ENCODE measurements around the gene TEX19. TPM values are rescaled to one million over a fixed set of nuclear protein-coding genes. Genes with fewer than 3 reads are reported as not detected.
"Not testable (repeated sequence)": the region's sequence is repeated elsewhere in the genome, so short reads cannot be mapped to it uniquely, and the experiment has no call there.

Gene TEX19
- total RNA-seq, 2 experiments from 2014 or later, result not detected

GRCh38 chr17:82375359-82376041 lies 16.5 kb downstream of the TEX19 start:
- ChIA-PET CTCF (no interaction called here), POLR2A (no interaction called here)
- DNase-seq (no peak), ATAC-seq (no peak)
- Mint-ChIP-seq H3K36me3 (ENCODE audit: low read depth) (no peaks in the 10 kb centered on the region), H3K27me3 (ENCODE audit: low read depth) (peaks cover 39% of the 10 kb centered on the region), H3K27ac (no peak overlapping the region), H3K4me1 (ENCODE audit: low read depth) (peaks cover 6% of the 10 kb centered on the region), H3K9me3 (ENCODE audit: insufficient read depth) (no peaks in the 10 kb centered on the region), H3K4me3 (no peak overlapping the region)

GRCh38 chr17:82376042-82376730 lies 17.1 kb downstream of the TEX19 start:
- H3K4me1 Mint-ChIP-seq (ENCODE audit: low read depth), result no peaks in the 10 kb centered on the region
- peaks cover 33% of the 10 kb centered on the region for H3K27me3 Mint-ChIP-seq (ENCODE audit: low read depth)
- H3K9me3 Mint-ChIP-seq (ENCODE audit: insufficient read depth), result no peaks in the 10 kb centered on the region
- no peak overlapping the region for H3K4me3 Mint-ChIP-seq
- ChIA-PET CTCF (no interaction called here), POLR2A (interaction anchor here (0.6 kb wide), 1 partner anchor 98 kb away, joined by 3 read pairs; no protein-coding TSS in a partner anchor)
- H3K27ac Mint-ChIP-seq, result no peak overlapping the region
- DNase-seq, result no peak
- ATAC-seq, result no peak
- H3K36me3 Mint-ChIP-seq (ENCODE audit: low read depth), result no peaks in the 10 kb centered on the region

DNA sequence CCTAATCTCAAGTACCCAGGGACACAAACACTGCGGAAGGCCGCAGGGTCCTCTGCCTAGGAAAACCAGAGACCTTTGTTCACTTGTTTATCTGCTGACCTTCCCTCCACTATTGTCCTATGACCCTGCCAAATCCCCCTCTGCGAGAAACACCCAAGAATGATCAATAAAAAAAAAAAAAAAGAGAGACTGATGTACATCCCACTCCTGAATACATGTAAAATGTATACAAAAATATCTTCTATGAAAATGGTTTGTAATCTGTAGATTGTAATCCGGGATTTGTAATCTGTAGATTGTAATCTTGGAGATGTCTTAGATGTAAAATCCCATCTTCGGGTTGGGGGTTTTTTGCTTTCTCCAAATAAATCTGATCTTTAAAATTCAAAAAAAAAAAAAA lies 18.2 kb downstream of the TEX19 start:
- H3K27ac Mint-ChIP-seq; H3K9me3 Mint-ChIP-seq (ENCODE audit: insufficient read depth); POLR2A ChIA-PET; H3K4me3 Mint-ChIP-seq; H3K4me1 Mint-ChIP-seq (ENCODE audit: low read depth); CTCF ChIA-PET; DNase-seq; ATAC-seq; H3K36me3 Mint-ChIP-seq (ENCODE audit: low read depth): not testable (repeated sequence)
- peaks cover 36% of the 10 kb centered on the region for H3K27me3 Mint-ChIP-seq (ENCODE audit: low read depth)

- POLR2A ChIA-PET, result interaction anchor here (1.1 kb wide), 1 partner anchor 8 kb away, joined by 3 read pairs; no protein-coding TSS in a partner anchor
- Mint-ChIP-seq H3K4me3 (no peak overlapping the region), H3K9me3 (ENCODE audit: insufficient read depth) (no peaks in the 10 kb centered on the region), H3K27me3 (ENCODE audit: low read depth) (peaks cover 27% of the 10 kb centered on the region), H3K36me3 (ENCODE audit: low read depth) (no peaks in the 10 kb centered on the region), H3K4me1 (ENCODE audit: low read depth) (no peaks in the 10 kb centered on the region), H3K27ac (no peak overlapping the region)
- DNase-seq (no peak), ATAC-seq (no peak)
- CTCF ChIA-PET, result no interaction called here
These were observed 19.1 kb downstream of the TEX19 start for GRCh38 chr17:82377924-82378740.

GRCh38 chr17:82378741-82379021 lies 19.6 kb downstream of the TEX19 start:
- Mint-ChIP-seq H3K9me3 (ENCODE audit: insufficient read depth) (no peaks in the 10 kb centered on the region), H3K4me3 (no peak overlapping the region), H3K4me1 (ENCODE audit: low read depth) (no peaks in the 10 kb centered on the region), H3K36me3 (ENCODE audit: low read depth) (no peaks in the 10 kb centered on the region), H3K27ac (no peak overlapping the region), H3K27me3 (ENCODE audit: low read depth) (peaks cover 22% of the 10 kb centered on the region)
- CTCF ChIA-PET, result no interaction called here
- DNase-seq (no peak), ATAC-seq (no peak)
- POLR2A ChIA-PET, result interaction anchor here (1.1 kb wide), 1 partner anchor 8 kb away, joined by 3 read pairs; no protein-coding TSS in a partner anchor

- ATAC-seq (no peak), DNase-seq (no peak)
- no peak overlapping the region for H3K4me3 Mint-ChIP-seq
- peaks cover 15% of the 10 kb centered on the region for H3K27me3 Mint-ChIP-seq (ENCODE audit: low read depth)
- H3K27ac Mint-ChIP-seq, result no peak overlapping the region
- ChIA-PET CTCF (no interaction called here), POLR2A (interaction anchor here (0.9 kb wide), 1 partner anchor 11 kb away, joined by 3 read pairs; no protein-coding TSS in a partner anchor)
- no peaks in the 10 kb centered on the region for H3K4me1 Mint-ChIP-seq (ENCODE audit: low read depth)
- no peaks in the 10 kb centered on the region for H3K36me3 Mint-ChIP-seq (ENCODE audit: low read depth)
- no peaks in the 10 kb centered on the region for H3K9me3 Mint-ChIP-seq (ENCODE audit: insufficient read depth)
These were observed 22.0 kb downstream of the TEX19 start for GRCh38 chr17:82380860-82381702.

- H3K9me3 Mint-ChIP-seq (ENCODE audit: insufficient read depth); H3K27ac Mint-ChIP-seq; POLR2A ChIA-PET; CTCF ChIA-PET; H3K36me3 Mint-ChIP-seq (ENCODE audit: low read depth); H3K4me3 Mint-ChIP-seq; H3K4me1 Mint-ChIP-seq (ENCODE audit: low read depth); ATAC-seq; DNase-seq: not testable (repeated sequence)
- peaks cover 14% of the 10 kb centered on the region for H3K27me3 Mint-ChIP-seq (ENCODE audit: low read depth)
These were observed 22.6 kb downstream of the TEX19 start for GRCh38 chr17:82381703-82382009.

DNA sequence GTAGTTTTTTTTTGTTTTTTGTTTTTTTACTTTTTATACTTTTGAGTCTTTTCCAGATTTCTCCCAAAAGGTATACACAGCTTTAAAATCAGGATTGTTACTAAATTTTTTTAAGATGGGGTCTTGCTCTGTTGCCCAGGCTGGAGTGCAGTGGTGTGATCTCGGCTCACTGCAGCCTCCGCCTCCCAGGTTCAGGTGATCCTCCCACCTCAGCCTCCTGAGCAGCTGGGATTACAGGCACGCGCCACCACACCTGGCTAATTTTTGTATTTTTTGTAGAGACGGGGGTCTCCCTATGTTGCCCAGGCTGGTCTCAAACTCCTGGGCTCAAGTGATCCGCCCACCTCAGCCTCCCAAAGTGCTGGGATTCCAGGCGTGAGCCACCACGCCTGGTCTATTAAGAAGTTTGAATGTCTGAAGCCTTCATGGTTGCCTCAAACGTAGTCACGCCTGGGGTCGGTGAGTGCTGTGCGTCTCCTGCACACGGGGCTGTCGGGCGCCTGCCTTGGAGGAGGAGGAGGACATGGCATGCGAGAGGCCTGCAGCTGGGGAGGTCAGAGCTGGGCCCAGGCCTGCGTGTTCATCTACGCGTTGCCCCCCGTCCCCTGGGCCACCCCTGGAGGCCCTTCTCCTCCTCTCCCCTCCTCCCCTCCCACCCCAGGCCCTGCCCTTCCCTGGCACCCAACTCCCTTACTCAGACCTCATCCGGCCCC lies 23.3 kb downstream of the TEX19 start:
- ATAC-seq; H3K9me3 Mint-ChIP-seq (ENCODE audit: insufficient read depth); H3K4me3 Mint-ChIP-seq; H3K27ac Mint-ChIP-seq; POLR2A ChIA-PET; CTCF ChIA-PET; H3K36me3 Mint-ChIP-seq (ENCODE audit: low read depth); H3K4me1 Mint-ChIP-seq (ENCODE audit: low read depth); DNase-seq: not testable (repeated sequence)
- H3K27me3 Mint-ChIP-seq (ENCODE audit: low read depth), result peaks cover 14% of the 10 kb centered on the region

- Mint-ChIP-seq H3K27me3 (ENCODE audit: low read depth) (peaks cover 18% of the 10 kb centered on the region), H3K4me3 (no peak overlapping the region), H3K9me3 (ENCODE audit: insufficient read depth) (no peaks in the 10 kb centered on the region), H3K36me3 (ENCODE audit: low read depth) (no peaks in the 10 kb centered on the region), H3K27ac (no peak overlapping the region), H3K4me1 (ENCODE audit: low read depth) (no peaks in the 10 kb centered on the region)
- CTCF ChIA-PET, result no interaction called here
- ATAC-seq (no peak), DNase-seq (no peak)
- POLR2A ChIA-PET, result no interaction called here
These were observed 23.8 kb downstream of the TEX19 start for GRCh38 chr17:82382933-82383255.

DNA sequence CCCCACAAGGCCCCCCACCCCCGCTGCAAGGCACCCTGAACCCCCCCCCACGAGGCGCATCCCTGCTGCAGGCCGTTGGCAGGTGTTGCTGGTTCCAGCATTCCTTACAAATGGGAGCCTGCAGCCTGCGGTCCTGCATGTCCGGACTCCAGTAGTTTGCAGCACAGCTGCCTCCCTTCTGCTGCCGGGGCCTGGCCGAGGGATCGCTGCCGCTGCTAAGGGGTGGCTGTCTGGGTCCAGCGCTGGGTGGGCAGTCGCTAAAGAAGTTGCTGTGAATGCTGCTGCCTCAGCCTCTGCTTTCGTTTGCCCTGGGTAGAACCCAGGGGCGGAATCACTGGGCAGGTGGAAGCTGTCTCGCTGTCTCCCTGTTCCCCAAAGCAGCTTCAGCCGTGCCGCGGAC lies 24.4 kb downstream of the TEX19 start:
- no peaks in the 10 kb centered on the region for H3K9me3 Mint-ChIP-seq (ENCODE audit: insufficient read depth)
- CTCF ChIA-PET, result no interaction called here
- POLR2A ChIA-PET, result interaction anchor here (0.7 kb wide), 1 partner anchor 13 kb away, joined by 3 read pairs; no protein-coding TSS in a partner anchor
- H3K27ac Mint-ChIP-seq, result no peak overlapping the region
- H3K4me1 Mint-ChIP-seq (ENCODE audit: low read depth), result no peaks in the 10 kb centered on the region
- H3K27me3 Mint-ChIP-seq (ENCODE audit: low read depth), result peaks cover 18% of the 10 kb centered on the region
- DNase-seq, result no peak
- no peaks in the 10 kb centered on the region for H3K36me3 Mint-ChIP-seq (ENCODE audit: low read depth)
- H3K4me3 Mint-ChIP-seq, result no peak overlapping the region
- no peak for ATAC-seq

DNA sequence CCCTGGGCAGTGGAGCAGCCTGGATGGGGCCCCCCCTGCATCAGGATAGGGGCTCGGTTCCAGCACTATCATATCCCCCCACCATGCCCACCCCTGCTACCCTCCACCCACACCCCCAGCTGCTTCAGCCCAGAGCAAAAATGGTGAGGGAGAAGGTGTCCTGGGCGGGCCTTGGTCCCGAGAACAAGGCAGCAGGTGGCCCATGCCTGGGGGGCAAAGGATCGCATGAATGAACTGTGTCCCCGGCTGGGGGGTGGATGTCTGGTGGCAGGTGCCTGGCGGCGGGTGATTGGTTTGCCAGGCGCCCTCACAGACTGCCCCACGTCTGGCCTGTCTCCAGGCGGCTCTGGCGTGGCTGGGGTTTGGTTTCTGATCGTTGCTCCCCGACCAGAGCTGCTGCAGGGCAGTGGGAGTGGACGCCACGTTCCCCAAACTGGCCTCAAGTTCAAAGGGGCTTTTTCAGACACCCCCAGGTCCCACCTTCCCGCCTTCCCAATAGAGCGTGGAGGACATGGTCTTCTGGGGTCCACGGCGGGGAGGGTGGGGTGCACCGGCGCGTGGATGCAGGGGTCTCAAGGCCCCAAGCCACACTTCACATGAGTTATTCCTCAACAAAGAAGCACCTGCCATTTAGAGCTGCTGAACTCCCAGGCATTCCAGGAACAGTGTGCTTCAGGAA lies 25.1 kb downstream of the TEX19 start:
- ChIA-PET CTCF (no interaction called here), POLR2A (interaction anchor here (0.7 kb wide), 1 partner anchor 14 kb away, joined by 3 read pairs; no protein-coding TSS in a partner anchor)
- no peaks in the 10 kb centered on the region for H3K4me1 Mint-ChIP-seq (ENCODE audit: low read depth)

More for the DNA sequence above, 25.1 kb downstream of the TEX19 start:
- H3K27me3 Mint-ChIP-seq (ENCODE audit: low read depth), result peaks cover 15% of the 10 kb centered on the region
- DNase-seq (no peak), ATAC-seq (no peak)
- H3K4me3 Mint-ChIP-seq, result no peak overlapping the region
- no peaks in the 10 kb centered on the region for H3K36me3 Mint-ChIP-seq (ENCODE audit: low read depth)
- H3K27ac Mint-ChIP-seq, result no peak overlapping the region
- H3K9me3 Mint-ChIP-seq (ENCODE audit: insufficient read depth), result no peaks in the 10 kb centered on the region

All from activated CD8-positive, alpha-beta T cell treated with anti-CD3 and anti-CD28 coated beads, Interleukin-2, amount 10 ng/mL, durations not matched to agents 7 days and 5 days (primary cell).